Small intestine (tissue), 7 donors: Measurements from ENCODE around the gene CLOCK. TPM values are rescaled to one million over a fixed set of nuclear protein-coding genes. Genes with fewer than 3 reads are reported as not detected.
"Not testable (repeated sequence)": the region's sequence is repeated elsewhere in the genome, so short reads cannot be mapped to it uniquely, and the experiment has no call there.

Source experiments
- DNase-seq, 2 donors: peaks; one replicate each; pipeline versions ENCODE4 v3.0.0 to v3.0.0-alpha.2; 2013
- FAIRE-seq: peaks from 2 replicates; lab custom pipeline; 2012; peaks lifted over from hg19 to GRCh38; lab: Jason Lieb, UNC
- H3K27ac ChIP-seq, 3 donors: one replicate each; pipeline ENCODE4 v1.5.1; 2013; ENCODE audit warnings: low read length in 2 of 3, mild to moderate bottlenecking in 2 of 3, control low read depth in 1 of 3, inconsistent platforms in 1 of 3, low read depth in 1 of 3, moderate library complexity in 1 of 3
- H3K27me3 ChIP-seq, 3 donors: one replicate each; pipeline ENCODE4 v1.6.1; 2013; ENCODE audit warnings: low read length in 3 of 3, inconsistent platforms in 1 of 3; ENCODE audit not compliant: control insufficient read depth in 3 of 3, insufficient read depth in 3 of 3
- H3K36me3 ChIP-seq, 3 donors: one replicate each; pipeline ENCODE4 v1.6.1; 2013; ENCODE audit warnings: low read length in 3 of 3, inconsistent platforms in 1 of 3, low read depth in 1 of 3, mild to moderate bottlenecking in 1 of 3, moderate library complexity in 1 of 3; ENCODE audit not compliant: control insufficient read depth in 3 of 3, insufficient read depth in 2 of 3
- H3K4me1 ChIP-seq, 3 donors: one replicate each; pipeline ENCODE4 v1.6.1; 2013; ENCODE audit warnings: low read length in 2 of 3, inconsistent platforms in 1 of 3, low read depth in 1 of 3, mild to moderate bottlenecking in 1 of 3, moderate library complexity in 1 of 3; ENCODE audit not compliant: control insufficient read depth in 3 of 3, insufficient read depth in 2 of 3
- H3K4me3 ChIP-seq, 3 donors: one replicate each; pipeline ENCODE4 v1.5.1; 2013; ENCODE audit warnings: low read length in 3 of 3, control low read depth in 1 of 3, inconsistent platforms in 1 of 3, low read depth in 1 of 3, mild to moderate bottlenecking in 1 of 3, moderate library complexity in 1 of 3
- H3K9me3 ChIP-seq, 2 donors: one replicate each; pipeline ENCODE4 v1.6.1; 2013; ENCODE audit warnings: low read depth in 1 of 2, low read length in 1 of 2; ENCODE audit not compliant: control insufficient read depth in 2 of 2, insufficient read depth in 1 of 2
- WGBS, 3 donors: extraction: QIAGEN DNeasy Blood & Tissue Kit; methylation state at CpG; one replicate each; pipeline ENCODE4 v1.1.7; 2013; 5-methylcytosine and 5-hydroxymethylcytosine counted together
- polyA plus RNA-seq, 4 donors: library from polyadenylated mRNA; stranded (reverse) in 3 of 4; unstranded in 1 of 4; fragments of 200-250 nt in 3 of 4; fragments of 120-200 nt in 1 of 4; gene quantifications; one replicate each; pipeline versions ENCODE4 v1.2.1 to v1.2.3, GENCODE V29; 2013
- donor health status: healthy with polysubstance abuse.
- donor health status: control.
- donor health status: control.
- donor health status: Bipolar disorder and iron deficiency.
- donor health status: healthy.

CLOCK gene
- polyA plus RNA-seq, 4 donors: 5.7 to 15.5 (median 7.0) TPM

- H3K4me3 ChIP-seq: no peak overlapping the region
- H3K4me1 ChIP-seq: no peaks in the 10 kb centered on the region
- no peaks in the 10 kb centered on the region for H3K36me3 ChIP-seq
- DNase-seq: no peak
- no peak for FAIRE-seq
- WGBS, 3 donors: 66 to 78% (median 70%) methylated on average over 1 of the region's 1 CpG
- H3K27ac ChIP-seq: no peak overlapping the region
- no peaks in the 10 kb centered on the region for H3K9me3 ChIP-seq
- no peaks in the 10 kb centered on the region for H3K27me3 ChIP-seq
Observed at GRCh38 chr4:55568905-55569504, 22.3 kb upstream of the CLOCK start.

GRCh38 chr4:55561889-55562288 lies 15.2 kb upstream of the CLOCK start:
- Histone ChIP-seq H3K9me3 (no peaks in the 10 kb centered on the region), H3K27ac (no peak overlapping the region), H3K27me3 (no peaks in the 10 kb centered on the region), H3K4me3 (no peak overlapping the region), H3K4me1 (no peaks in the 10 kb centered on the region), H3K36me3 (no peaks in the 10 kb centered on the region)
- FAIRE-seq (no peak), DNase-seq (no peak)
- WGBS, 3 donors: 93% methylated on average over 1 of the region's 1 CpG

GRCh38 chr4:55560096-55560495 lies 13.4 kb upstream of the CLOCK start:
- no peaks in the 10 kb centered on the region for H3K4me1 ChIP-seq
- H3K27me3 ChIP-seq: no peaks in the 10 kb centered on the region
- DNase-seq: no peak
- no peak overlapping the region for H3K27ac ChIP-seq
- H3K9me3 ChIP-seq: no peaks in the 10 kb centered on the region
- H3K4me3 ChIP-seq: no peak overlapping the region
- no peaks in the 10 kb centered on the region for H3K36me3 ChIP-seq
- 68 to 80% (median 69%) methylated on average over 3 of the region's 3 CpGs for WGBS, 3 donors
- FAIRE-seq: no peak

DNA sequence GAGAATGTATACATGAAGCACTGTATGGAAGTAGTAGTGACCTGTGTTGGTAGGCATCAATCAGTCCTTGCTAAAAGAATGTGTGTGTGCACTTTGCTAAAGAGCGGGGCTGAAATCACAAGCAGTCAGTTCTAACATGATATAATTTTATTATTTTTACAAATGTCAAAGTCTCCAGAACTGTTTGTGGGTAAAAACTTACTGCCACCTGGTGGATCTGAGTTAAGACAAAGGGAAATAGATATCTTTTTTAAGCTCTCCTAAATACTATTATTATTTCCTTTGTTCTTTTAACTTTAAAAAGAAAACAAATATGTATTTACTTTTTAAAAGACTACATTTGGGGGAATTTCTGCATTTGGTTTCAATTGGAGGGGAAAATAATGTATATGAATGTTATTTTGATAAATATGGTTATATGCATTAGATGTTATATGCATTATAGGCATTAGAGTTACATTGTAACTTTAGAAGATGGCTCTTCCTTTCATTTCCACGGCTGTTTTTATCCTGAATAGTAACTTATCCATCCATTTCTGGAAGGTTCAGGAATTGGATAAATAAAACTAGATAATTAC lies 7.8 kb upstream of the CLOCK start:
- H3K4me3 ChIP-seq: no peak overlapping the region
- FAIRE-seq (no peak), DNase-seq (peak; percentile 32 to 48)
- WGBS, 3 donors: 21 to 45% (median 23%) methylated on average over 2 of the region's 2 CpGs
- H3K27me3 ChIP-seq: no peaks in the 10 kb centered on the region
- no peaks in the 10 kb centered on the region for H3K4me1 ChIP-seq
- no peak overlapping the region for H3K27ac ChIP-seq
- no peaks in the 10 kb centered on the region for H3K9me3 ChIP-seq
- no peaks in the 10 kb centered on the region for H3K36me3 ChIP-seq

DNA sequence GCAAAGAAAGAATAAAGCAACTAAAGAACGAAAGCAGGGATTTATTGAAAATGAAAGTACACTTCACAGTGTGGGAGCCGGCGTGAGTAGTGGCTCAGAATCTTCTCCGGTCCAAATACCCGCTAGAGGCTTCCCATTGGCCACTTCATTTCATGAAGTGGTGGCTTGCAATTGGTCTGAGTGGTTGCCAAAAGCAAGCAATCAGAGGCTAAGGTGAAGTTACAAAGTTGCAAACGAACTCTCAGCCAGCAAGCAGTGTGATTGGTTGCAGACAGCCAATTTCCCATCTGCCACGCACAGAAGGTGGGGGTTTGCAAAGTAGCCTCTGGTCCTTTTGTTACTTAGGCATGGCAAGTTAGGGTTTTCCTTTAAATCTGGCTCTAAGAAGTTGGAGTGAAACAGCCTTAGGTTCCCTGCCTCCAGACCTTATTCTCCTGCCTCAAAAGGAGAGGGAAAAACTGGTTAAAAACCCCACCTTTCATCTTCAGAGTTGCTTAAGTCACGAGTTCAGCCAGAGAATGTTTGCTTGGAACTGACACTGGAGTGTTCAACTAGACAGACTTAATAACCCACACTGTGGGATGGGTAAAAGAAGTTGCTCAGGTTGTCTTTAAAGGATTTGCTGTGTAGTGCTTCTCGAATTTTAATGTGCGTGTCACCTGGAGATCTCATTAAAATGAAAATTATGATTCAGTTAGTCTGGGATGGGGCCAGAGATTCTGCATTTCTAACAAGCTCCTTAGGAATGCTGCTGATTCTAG lies 6.9 kb upstream of the CLOCK start:
- FAIRE-seq: no peak
- no peak overlapping the region for H3K27ac ChIP-seq
- no peaks in the 10 kb centered on the region for H3K36me3 ChIP-seq
- no peaks in the 10 kb centered on the region for H3K9me3 ChIP-seq
- no peaks in the 10 kb centered on the region for H3K27me3 ChIP-seq
- H3K4me3 ChIP-seq: peak overlapping the region in 1 of 3 donors; percentile 17
- WGBS, 3 donors: 40 to 60% (median 46%) methylated on average over 10 of the region's 10 CpGs
- peak in 1 of 2 donors; percentile 63 for DNase-seq
- H3K4me1 ChIP-seq: no peaks in the 10 kb centered on the region

- H3K36me3 ChIP-seq, H3K4me3 ChIP-seq, H3K27ac ChIP-seq, H3K9me3 ChIP-seq, DNase-seq, H3K27me3 ChIP-seq, FAIRE-seq, H3K4me1 ChIP-seq: not testable (repeated sequence)
- 80 to 94% (median 84%) methylated on average over 6 of the region's 6 CpGs for WGBS, 3 donors
Observed at GRCh38 chr4:55551964-55552363, 5.3 kb upstream of the CLOCK start.

- Histone ChIP-seq H3K27ac (peak overlapping the region in 1 of 3 donors; percentile 31), H3K4me1 (peaks cover 0 to 7% (median 1%) of the 10 kb centered on the region in 3 donors), H3K9me3 (no peaks in the 10 kb centered on the region), H3K27me3 (no peaks in the 10 kb centered on the region), H3K4me3 (no peak overlapping the region), H3K36me3 (no peaks in the 10 kb centered on the region)
- DNase-seq (peak; percentile 61 to 65), FAIRE-seq (no peak)
- 11 to 43% (median 25%) methylated on average over 2 of the region's 2 CpGs for WGBS, 3 donors
Observed at GRCh38 chr4:55549888-55550287, 3.2 kb upstream of the CLOCK start.

DNA sequence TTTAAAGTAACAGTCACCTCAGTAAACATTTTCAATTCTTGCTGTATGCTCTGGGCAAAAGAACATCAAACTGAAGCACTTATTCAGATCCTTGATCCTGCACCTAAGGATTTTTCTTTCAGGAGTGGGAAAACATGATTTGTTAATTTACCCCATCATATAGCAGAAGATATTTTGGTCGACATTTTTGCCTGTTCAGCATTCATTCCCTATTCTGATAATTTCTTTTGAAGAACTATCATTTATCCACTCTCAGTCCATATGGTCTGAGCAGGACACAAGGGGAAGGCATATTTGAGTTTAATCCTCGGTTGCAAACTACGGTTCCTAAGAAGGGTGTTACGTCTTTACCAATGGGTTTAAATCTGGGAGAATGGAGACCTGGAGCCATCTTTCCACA lies 1.2 kb upstream of the CLOCK start:
- H3K9me3 ChIP-seq: no peaks in the 10 kb centered on the region
- no peaks in the 10 kb centered on the region for H3K36me3 ChIP-seq
- H3K27ac ChIP-seq: peak overlapping the region in 2 of 3 donors; percentile 14 to 95
- H3K4me1 ChIP-seq: peaks cover 0 to 13% (median 1%) of the 10 kb centered on the region in 3 donors
- DNase-seq (no peak), FAIRE-seq (no peak)
- peak overlapping the region in 1 of 3 donors; percentile 74 for H3K4me3 ChIP-seq
- WGBS, 3 donors: 68 to 88% (median 84%) methylated on average over 4 of the region's 4 CpGs
- no peaks in the 10 kb centered on the region for H3K27me3 ChIP-seq
